ENCODE results near the gene SPRR2A. TPM values are rescaled to one million over a fixed set of nuclear protein-coding genes. Genes with fewer than 3 reads are reported as not detected.

SPRR2A gene
- total and polyA plus RNA-seq, 2 of the 13 experiments (the other 11 are each of a cell fraction or from before 2014, with no cell fraction given), result not detected

DNA sequence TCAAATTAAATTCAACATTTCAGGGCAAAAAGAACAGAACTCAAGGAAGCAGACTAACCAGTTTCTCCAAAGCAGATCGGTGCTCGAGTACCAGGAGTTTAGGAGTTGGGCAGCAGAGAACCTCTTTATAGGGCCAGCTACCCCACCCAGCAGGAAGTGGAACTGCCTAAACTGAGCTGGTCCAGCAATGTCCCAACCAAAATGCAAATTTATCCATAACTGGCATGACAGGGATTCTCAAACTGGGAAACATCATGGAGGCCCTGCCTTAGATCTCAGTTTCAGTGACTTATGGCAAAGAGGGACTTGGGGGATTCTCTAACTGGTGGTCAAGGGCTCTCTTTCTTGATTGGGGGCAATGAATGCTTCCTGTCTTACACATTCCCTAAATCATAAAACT lies 14.2 kb upstream of the SPRR2A start, which contains the start of gene SPRR2B:
SPRR2B (minus strand) TSS at position 101 of the 400 bp plus-strand sequence. CDS start 772 bp downstream, outside the sequence.
- POLR2A ChIA-PET, result no interaction called here
- H3K4me2 ChIP-seq (ENCODE audit: low read depth, low read length), result no peak within 1 kb of the TSS
- FAIRE-seq, result no peak
- no peak within 1 kb of the TSS for H3K4me3 ChIP-seq (replicated peaks in 1 of 3; ENCODE audit: insufficient read depth in 1 of 3, low read depth in 2 of 3, low read length in 3 of 3)
- H3K27me3 ChIP-seq (ENCODE audit: control insufficient read depth in 1 of 2, insufficient read depth in 2 of 2, low read length in 2 of 2), result no peaks in the 10 kb centered on the region
- DNase-seq (ENCODE audit: low spot score), result no peak
- BruUV-seq (replicated peaks), result no TSS peak
- intact Hi-C loops (cut with micrococcal nuclease; ENCODE audit: unreplicated experiment) (no loop called here), in situ Hi-C loops (cut with HindIII; ENCODE audit: extremely low pct_ligation_motif_present, low pct_unique_long_range_greater_than_20kb) (no loop called here)
- H3K9ac ChIP-seq (ENCODE audit: insufficient read depth, low read depth, low read length), result no peak within 1 kb of the TSS
- no peaks in the 10 kb centered on the region for H3K79me2 ChIP-seq (ENCODE audit: insufficient read depth, low read length)
- H3K4me1 ChIP-seq (ENCODE audit: insufficient read depth, low read length), result no peaks in the 10 kb centered on the region
- H3K27ac ChIP-seq (ENCODE audit: extremely low read length, insufficient read depth, low read length), result no peak within 1 kb of the TSS
- no peak within 1 kb of the TSS for H2AFZ ChIP-seq (ENCODE audit: low read length)
- TF ChIP-seq KAT8 (CRISPR knock-in tag; IDR thresholded peaks at IDR 0.05), result no peak
- no peak for TF ChIP-seq MAF1 (CRISPR knock-in tag; IDR thresholded peaks at IDR 0.05; ENCODE audit: borderline replicate concordance)
- no peak for TF ChIP-seq ZNF549 (CRISPR knock-in tag; IDR thresholded peaks at IDR 0.05)
- no peak for TF ChIP-seq SMYD3 (CRISPR knock-in tag; IDR thresholded peaks at IDR 0.05)
- TF ChIP-seq, protein P1, sequence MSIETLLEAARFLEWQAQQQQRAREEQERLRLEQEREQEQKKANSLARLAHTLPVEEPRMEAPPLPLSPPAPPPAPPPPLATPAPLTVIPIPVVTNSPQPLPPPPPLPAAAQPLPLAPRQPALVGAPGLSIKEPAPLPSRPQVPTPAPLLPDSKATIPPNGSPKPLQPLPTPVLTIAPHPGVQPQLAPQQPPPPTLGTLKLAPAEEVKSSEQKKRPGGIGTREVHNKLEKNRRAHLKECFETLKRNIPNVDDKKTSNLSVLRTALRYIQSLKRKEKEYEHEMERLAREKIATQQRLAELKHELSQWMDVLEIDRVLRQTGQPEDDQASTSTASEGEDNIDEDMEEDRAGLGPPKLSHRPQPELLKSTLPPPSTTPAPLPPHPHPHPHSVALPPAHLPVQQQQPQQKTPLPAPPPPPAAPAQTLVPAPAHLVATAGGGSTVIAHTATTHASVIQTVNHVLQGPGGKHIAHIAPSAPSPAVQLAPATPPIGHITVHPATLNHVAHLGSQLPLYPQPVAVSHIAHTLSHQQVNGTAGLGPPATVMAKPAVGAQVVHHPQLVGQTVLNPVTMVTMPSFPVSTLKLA (IDR thresholded peaks at IDR 0.05), result no peak
- no peak for TF ChIP-seq AKAP8 (CRISPR knock-in tag; IDR thresholded peaks at IDR 0.05)
- TF ChIP-seq MXD4 (CRISPR knock-in tag; IDR thresholded peaks at IDR 0.05), result no peak
- TF ChIP-seq, protein P2, sequence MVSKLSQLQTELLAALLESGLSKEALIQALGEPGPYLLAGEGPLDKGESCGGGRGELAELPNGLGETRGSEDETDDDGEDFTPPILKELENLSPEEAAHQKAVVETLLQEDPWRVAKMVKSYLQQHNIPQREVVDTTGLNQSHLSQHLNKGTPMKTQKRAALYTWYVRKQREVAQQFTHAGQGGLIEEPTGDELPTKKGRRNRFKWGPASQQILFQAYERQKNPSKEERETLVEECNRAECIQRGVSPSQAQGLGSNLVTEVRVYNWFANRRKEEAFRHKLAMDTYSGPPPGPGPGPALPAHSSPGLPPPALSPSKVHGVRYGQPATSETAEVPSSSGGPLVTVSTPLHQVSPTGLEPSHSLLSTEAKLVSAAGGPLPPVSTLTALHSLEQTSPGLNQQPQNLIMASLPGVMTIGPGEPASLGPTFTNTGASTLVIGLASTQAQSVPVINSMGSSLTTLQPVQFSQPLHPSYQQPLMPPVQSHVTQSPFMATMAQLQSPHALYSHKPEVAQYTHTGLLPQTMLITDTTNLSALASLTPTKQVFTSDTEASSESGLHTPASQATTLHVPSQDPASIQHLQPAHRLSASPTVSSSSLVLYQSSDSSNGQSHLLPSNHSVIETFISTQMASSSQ (IDR thresholded peaks at IDR 0.05; ENCODE audit: low read depth), result no peak
- TF ChIP-seq, protein P2 (CRISPR knock-in tag; IDR thresholded peaks at IDR 0.05; ENCODE audit: borderline replicate concordance), result no peak
- TF ChIP-seq, protein P3, sequence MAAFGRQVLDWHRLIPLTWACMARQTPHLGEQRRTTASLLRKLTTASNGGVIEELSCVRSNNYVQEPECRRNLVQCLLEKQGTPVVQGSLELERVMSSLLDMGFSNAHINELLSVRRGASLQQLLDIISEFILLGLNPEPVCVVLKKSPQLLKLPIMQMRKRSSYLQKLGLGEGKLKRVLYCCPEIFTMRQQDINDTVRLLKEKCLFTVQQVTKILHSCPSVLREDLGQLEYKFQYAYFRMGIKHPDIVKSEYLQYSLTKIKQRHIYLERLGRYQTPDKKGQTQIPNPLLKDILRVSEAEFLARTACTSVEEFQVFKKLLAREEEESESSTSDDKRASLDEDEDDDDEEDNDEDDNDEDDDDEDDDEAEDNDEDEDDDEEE (CRISPR knock-in tag; IDR thresholded peaks at IDR 0.05), result no peak
- TF ChIP-seq FOXO1 (CRISPR knock-in tag; IDR thresholded peaks at IDR 0.05), result no peak
- no peak for TF ChIP-seq FOSL2 (CRISPR knock-in tag; IDR thresholded peaks at IDR 0.05)
- TF ChIP-seq ZNF33A (CRISPR knock-in tag; IDR thresholded peaks at IDR 0.05; ENCODE audit: borderline replicate concordance), result no peak
- TF ChIP-seq, protein P4, sequence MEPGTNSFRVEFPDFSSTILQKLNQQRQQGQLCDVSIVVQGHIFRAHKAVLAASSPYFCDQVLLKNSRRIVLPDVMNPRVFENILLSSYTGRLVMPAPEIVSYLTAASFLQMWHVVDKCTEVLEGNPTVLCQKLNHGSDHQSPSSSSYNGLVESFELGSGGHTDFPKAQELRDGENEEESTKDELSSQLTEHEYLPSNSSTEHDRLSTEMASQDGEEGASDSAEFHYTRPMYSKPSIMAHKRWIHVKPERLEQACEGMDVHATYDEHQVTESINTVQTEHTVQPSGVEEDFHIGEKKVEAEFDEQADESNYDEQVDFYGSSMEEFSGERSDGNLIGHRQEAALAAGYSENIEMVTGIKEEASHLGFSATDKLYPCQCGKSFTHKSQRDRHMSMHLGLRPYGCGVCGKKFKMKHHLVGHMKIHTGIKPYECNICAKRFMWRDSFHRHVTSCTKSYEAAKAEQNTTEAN (CRISPR knock-in tag; conservative IDR thresholded peaks at IDR 0.05), result no peak
- no peak for TF ChIP-seq THAP11 (CRISPR knock-in tag; IDR thresholded peaks at IDR 0.05)
- TF ChIP-seq ZEB1 (IDR thresholded peaks at IDR 0.05; ENCODE audit: insufficient replicate concordance, low read depth), result no peak
- no peak for TF ChIP-seq ZNF550 (CRISPR knock-in tag; IDR thresholded peaks at IDR 0.05; ENCODE audit: borderline replicate concordance)
- no peaks in the 10 kb centered on the region for H3K36me3 ChIP-seq (replicated peaks in 1 of 2; ENCODE audit: control insufficient read depth in 1 of 2, insufficient read depth in 2 of 2, low read length in 2 of 2)
- CTCF ChIA-PET (ENCODE audit: low intra/inter-chr PET ratio, low total read pairs), result no interaction called here
- no peaks in the 10 kb centered on the region for H4K20me1 ChIP-seq (ENCODE audit: insufficient read depth, low read length)
- ATAC-seq, result no peak
- H3K9me3 ChIP-seq (ENCODE audit: low read length), result no peaks in the 10 kb centered on the region
- 0% methylated on average over 2 of the region's 2 CpGs for WGBS (ENCODE audit: low lambda C conversion rate)

Measured in HepG2 (cell line).